Measurements from ENCODE around the gene PNKD.

Gene PNKD

GRCh38 chr2:218320704-218321336 is 50.5 kb downstream of the PNKD start:
- DNase-seq: no peak

- DNase-seq: peak; percentile 52
Observed at GRCh38 chr2:218322768-218323525, 52.6 kb downstream of the PNKD start.

- DNase-seq: peak; percentile 21
Observed at GRCh38 chr2:218323526-218324472, 53.5 kb downstream of the PNKD start.

GRCh38 chr2:218325566-218326160 is 55.3 kb downstream of the PNKD start:
- DNase-seq: peak; percentile 33

GRCh38 chr2:218326315-218326714 is 56.0 kb downstream of the PNKD start:
- no peak for DNase-seq

- DNase-seq: no peak
Observed at GRCh38 chr2:218327451-218328210, 57.3 kb downstream of the PNKD start.

- no peak for DNase-seq
Observed at GRCh38 chr2:218328294-218328693, 58.0 kb downstream of the PNKD start.

GRCh38 chr2:218329027-218329825 is 58.9 kb downstream of the PNKD start:
- no peak for DNase-seq

GRCh38 chr2:218329826-218330593 is 59.7 kb downstream of the PNKD start:
- no peak for DNase-seq

- DNase-seq: no peak
Observed at GRCh38 chr2:218331745-218332144, 61.4 kb downstream of the PNKD start.

GRCh38 chr2:218332288-218332687 is 62.0 kb downstream of the PNKD start:
- DNase-seq: no peak

GRCh38 chr2:218332920-218333645 is 62.8 kb downstream of the PNKD start:
- DNase-seq: no peak

- DNase-seq: no peak
Observed at GRCh38 chr2:218334531-218334930, 64.2 kb downstream of the PNKD start.

- DNase-seq: no peak
Observed at GRCh38 chr2:218340656-218341055, 70.3 kb downstream of the PNKD start.

GRCh38 chr2:218341381-218341780 is 71.1 kb downstream of the PNKD start:
- DNase-seq: no peak

- no peak for DNase-seq
Observed at GRCh38 chr2:218342837-218343236, 72.5 kb downstream of the PNKD start.

- no peak for DNase-seq
Observed at GRCh38 chr2:218343591-218343990, 73.3 kb downstream of the PNKD start.

GRCh38 chr2:218344090-218344754 is 73.9 kb downstream of the PNKD start:
- DNase-seq: no peak

GRCh38 chr2:218344755-218345417 is 74.6 kb downstream of the PNKD start:
- DNase-seq: no peak

All from NCI-H2171 (cell line).